Measurements from ENCODE around the gene SMC1A.

The SMC1A gene

GRCh38 chrX:53340852-53341645 lies 81.4 kb downstream of the SMC1A start:
- no peak for DNase-seq (ENCODE audit: low read depth)

- no peak for DNase-seq (ENCODE audit: low read depth)
These were observed 85.4 kb downstream of the SMC1A start for GRCh38 chrX:53337101-53337500.

GRCh38 chrX:53333853-53334252 lies 88.6 kb downstream of the SMC1A start:
- no peak for DNase-seq (ENCODE audit: low read depth)

- no peak for DNase-seq (ENCODE audit: low read depth)
These were observed 90.2 kb downstream of the SMC1A start for GRCh38 chrX:53332204-53332603.

GRCh38 chrX:53330331-53330730 lies 92.1 kb downstream of the SMC1A start:
- DNase-seq (ENCODE audit: low read depth): no peak

- no peak for DNase-seq (ENCODE audit: low read depth)
These were observed 97.7 kb downstream of the SMC1A start for GRCh38 chrX:53324803-53325202.
